ENCODE data around the gene UQCRHL. TPM values are rescaled to one million over a fixed set of nuclear protein-coding genes. Genes with fewer than 3 reads are reported as not detected.

Gene UQCRHL
- total RNA-seq, 1 experiment from 2014 or later, result 4.9 TPM

DNA sequence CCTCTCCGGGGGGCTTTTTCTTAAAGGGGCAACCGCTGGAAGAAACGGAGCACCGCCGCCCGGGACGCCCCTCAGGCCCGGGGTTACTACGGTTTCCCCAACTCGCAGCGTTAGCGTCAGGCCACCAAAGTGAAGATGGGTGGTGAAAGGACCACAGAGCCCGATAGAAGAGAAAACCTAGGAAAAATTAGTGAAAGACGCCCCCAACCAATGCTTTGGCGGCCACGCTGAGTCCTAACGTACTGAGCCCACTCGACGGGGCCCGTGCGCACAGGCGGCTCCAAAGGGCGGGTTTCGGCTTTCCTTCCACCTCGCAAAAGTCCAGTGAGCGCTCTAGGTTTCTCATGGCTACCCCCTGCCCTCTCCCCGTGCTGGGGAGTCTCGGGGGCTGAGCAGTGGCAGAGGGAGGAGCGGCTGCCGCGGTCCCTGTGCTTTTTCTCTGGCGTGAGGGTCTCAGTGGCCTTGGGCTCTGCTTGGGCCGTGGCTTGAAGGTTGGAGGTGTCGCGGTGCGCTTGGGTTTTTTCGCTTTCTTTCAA lies 27.8 kb upstream of the UQCRHL start:
- Histone ChIP-seq H3K27ac (peak overlapping the region; percentile 100), H3K79me2 (ENCODE audit: low read depth) (peaks cover 20% of the 10 kb centered on the region), H3K4me1 (replicated peaks; ENCODE audit: insufficient read depth) (peaks cover 12% of the 10 kb centered on the region), H3K36me3 (ENCODE audit: low read depth) (no peaks in the 10 kb centered on the region), H3K9me3 (ENCODE audit: insufficient read depth, low read depth) (no peaks in the 10 kb centered on the region), H3K4me3 (peak overlapping the region; percentile 91), H3K4me2 (peak overlapping the region; percentile 97), H4K20me1 (ENCODE audit: insufficient read depth) (no peaks in the 10 kb centered on the region), H3K9me2 (ENCODE audit: insufficient read depth) (no peaks in the 10 kb centered on the region), H3K27me3 (ENCODE audit: insufficient read depth, low read depth) (no peaks in the 10 kb centered on the region), H2AFZ (peak overlapping the region; percentile 35), H3F3A (ENCODE audit: insufficient read depth, low read depth) (peaks cover 35% of the 10 kb centered on the region)
- TSS peak; percentile 56 for BruUV-seq (replicated peaks)
- CTCF ChIA-PET, result interaction anchor here (0.5 kb wide), 1 partner anchor 150 kb away, joined by 6 read pairs; no protein-coding TSS in a partner anchor
- no peak for DNase-seq
- intact Hi-C loops (cut with micrococcal nuclease; ENCODE audit: unreplicated experiment), result loop anchor here (1.0 kb wide), 1 partner anchor 12 kb away; the partner anchor contains the start of gene SPEN
- no peak for TF ChIP-seq EZH2 (IDR thresholded peaks at IDR 0.05; ENCODE audit: low read depth)
- TF ChIP-seq, protein P1, sequence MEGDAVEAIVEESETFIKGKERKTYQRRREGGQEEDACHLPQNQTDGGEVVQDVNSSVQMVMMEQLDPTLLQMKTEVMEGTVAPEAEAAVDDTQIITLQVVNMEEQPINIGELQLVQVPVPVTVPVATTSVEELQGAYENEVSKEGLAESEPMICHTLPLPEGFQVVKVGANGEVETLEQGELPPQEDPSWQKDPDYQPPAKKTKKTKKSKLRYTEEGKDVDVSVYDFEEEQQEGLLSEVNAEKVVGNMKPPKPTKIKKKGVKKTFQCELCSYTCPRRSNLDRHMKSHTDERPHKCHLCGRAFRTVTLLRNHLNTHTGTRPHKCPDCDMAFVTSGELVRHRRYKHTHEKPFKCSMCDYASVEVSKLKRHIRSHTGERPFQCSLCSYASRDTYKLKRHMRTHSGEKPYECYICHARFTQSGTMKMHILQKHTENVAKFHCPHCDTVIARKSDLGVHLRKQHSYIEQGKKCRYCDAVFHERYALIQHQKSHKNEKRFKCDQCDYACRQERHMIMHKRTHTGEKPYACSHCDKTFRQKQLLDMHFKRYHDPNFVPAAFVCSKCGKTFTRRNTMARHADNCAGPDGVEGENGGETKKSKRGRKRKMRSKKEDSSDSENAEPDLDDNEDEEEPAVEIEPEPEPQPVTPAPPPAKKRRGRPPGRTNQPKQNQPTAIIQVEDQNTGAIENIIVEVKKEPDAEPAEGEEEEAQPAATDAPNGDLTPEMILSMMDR (conservative IDR thresholded peaks at IDR 0.05), result no peak
- POLR2A ChIA-PET (ENCODE audit: unreplicated experiment), result interaction anchor here (0.6 kb wide), 1 partner anchor 36 kb away, joined by 3 read pairs; no protein-coding TSS in a partner anchor

- BruUV-seq (replicated peaks), result TSS peak; percentile 38
- intact Hi-C loops (cut with micrococcal nuclease; ENCODE audit: unreplicated experiment), result loop anchor here (1.0 kb wide), 2 partner anchors 13 to 309 kb away; partner anchors contain the start of gene SPEN
- peak; percentile 82 to 91 for DNase-seq
- H3K9me3 ChIP-seq (ENCODE audit: insufficient read depth, low read depth), result no peaks in the 10 kb centered on the region
- no peaks in the 10 kb centered on the region for H3K27me3 ChIP-seq (ENCODE audit: insufficient read depth, low read depth)
- TF ChIP-seq EZH2 (IDR thresholded peaks at IDR 0.05; ENCODE audit: low read depth), result no peak
- TF ChIP-seq, protein P1 (conservative IDR thresholded peaks at IDR 0.05), result no peak
- H3K27ac ChIP-seq, result peak overlapping the region; percentile 100
- H3K79me2 ChIP-seq (ENCODE audit: low read depth), result peaks cover 20% of the 10 kb centered on the region
- ChIA-PET POLR2A (ENCODE audit: unreplicated experiment) (interaction anchor here (0.5 to 1.0 kb wide), 7 partner anchors 31 to 1398 kb away, joined by 3 to 14 read pairs (median 5); no protein-coding TSS in a partner anchor), CTCF (interaction anchor here (0.6 to 0.7 kb wide), 2 partner anchors 13 to 401 kb away, joined by 3 to 7 read pairs; no protein-coding TSS in a partner anchor)
- H4K20me1 ChIP-seq (ENCODE audit: insufficient read depth), result no peaks in the 10 kb centered on the region
- H3K36me3 ChIP-seq (ENCODE audit: low read depth), result no peaks in the 10 kb centered on the region
- H2AFZ ChIP-seq, result peak overlapping the region; percentile 89
- peaks cover 40% of the 10 kb centered on the region for H3F3A ChIP-seq (ENCODE audit: insufficient read depth, low read depth)
- peaks cover 19% of the 10 kb centered on the region for H3K4me1 ChIP-seq (replicated peaks; ENCODE audit: insufficient read depth)
- peak overlapping the region; percentile 97 for H3K4me2 ChIP-seq
- H3K9me2 ChIP-seq (ENCODE audit: insufficient read depth), result no peaks in the 10 kb centered on the region
- H3K4me3 ChIP-seq, result peak overlapping the region; percentile 91
Measured at GRCh38 chr1:15834406-15835204, 27.2 kb upstream of the UQCRHL start.

GRCh38 chr1:15833842-15834405 lies 26.5 kb upstream of the UQCRHL start:
- peak overlapping the region; percentile 91 for H3K4me3 ChIP-seq
- BruUV-seq (replicated peaks), result no TSS peak
- H3K27ac ChIP-seq, result peak overlapping the region; percentile 100
- no peaks in the 10 kb centered on the region for H3K9me2 ChIP-seq (ENCODE audit: insufficient read depth)
- ChIA-PET CTCF (interaction anchor here (0.6 to 0.7 kb wide), 3 partner anchors 9 to 401 kb away, joined by 3 to 7 read pairs (median 4); no protein-coding TSS in a partner anchor), POLR2A (ENCODE audit: unreplicated experiment) (interaction anchor here (0.5 to 1.5 kb wide), 6 partner anchors 34 to 484 kb away, joined by 3 to 19 read pairs (median 6); no protein-coding TSS in a partner anchor)
- no peaks in the 10 kb centered on the region for H3K36me3 ChIP-seq (ENCODE audit: low read depth)
- TF ChIP-seq, protein P1 (conservative IDR thresholded peaks at IDR 0.05), result no peak
- no peak for TF ChIP-seq EZH2 (IDR thresholded peaks at IDR 0.05; ENCODE audit: low read depth)
- H3K9me3 ChIP-seq (ENCODE audit: insufficient read depth, low read depth), result no peaks in the 10 kb centered on the region
- H3K27me3 ChIP-seq (ENCODE audit: insufficient read depth, low read depth), result no peaks in the 10 kb centered on the region
- no peak for DNase-seq
- intact Hi-C loops (cut with micrococcal nuclease; ENCODE audit: unreplicated experiment), result loop anchor here (1.0 kb wide), 2 partner anchors 34 to 309 kb away; no protein-coding TSS in a partner anchor
- H3K4me2 ChIP-seq, result peak overlapping the region; percentile 97
- peaks cover 20% of the 10 kb centered on the region for H3K79me2 ChIP-seq (ENCODE audit: low read depth)
- peak overlapping the region; percentile 89; the same call in 1 of the 2 replicates for H2AFZ ChIP-seq
- peaks cover 22% of the 10 kb centered on the region for H3K4me1 ChIP-seq (replicated peaks; ENCODE audit: insufficient read depth)
- peaks cover 44% of the 10 kb centered on the region for H3F3A ChIP-seq (ENCODE audit: insufficient read depth, low read depth)
- no peaks in the 10 kb centered on the region for H4K20me1 ChIP-seq (ENCODE audit: insufficient read depth)
